HepG2 (cell line): ENCODE data around the gene ZDHHC11. TPM values are rescaled to one million over a fixed set of nuclear protein-coding genes. Genes with fewer than 3 reads are reported as not detected.
"Not testable (repeated sequence)": the region's sequence is repeated elsewhere in the genome, so short reads cannot be mapped to it uniquely, and the experiment has no call there.

Source experiments
- ATAC-seq: fragments of 200-7000 bp; cut with Tn5 transposase; 3 replicates; pipeline ENCODE4 v1.9.1; 2020; ENCODE audit warnings: mild to moderate bottlenecking, moderate library complexity
- BruUV-seq: library from RNA; stranded (reverse); fragments of 400-500 nt; replicated peaks from 2 replicates; lab custom pipeline; 2021; lab: Mats Ljungman, UMichigan
- CTCF ChIA-PET: fragments of 300-600 bp; formaldehyde crosslinking; extraction: SDS; loops from one replicate; lab custom pipeline; 2021; ENCODE audit warnings: low total read pairs, inconsistent platforms, low intra/inter-chr PET ratio; lab: Yijun Ruan, JAX
- POLR2A ChIA-PET: fragments of 350-600 bp; sonication (Branson Sonifier 250); formaldehyde crosslinking; loops from one replicate; lab custom pipeline; 2020; ENCODE audit warnings: antibody characterized with exemption, inconsistent platforms; lab: Yijun Ruan, JAX
- DNase-seq: peaks from one replicate; pipeline ENCODE4 v3.0.0-alpha.2; 2015; ENCODE audit warnings: low spot score
- FAIRE-seq: peaks from 3 replicates; lab custom pipeline; 2011; peaks lifted over from hg19 to GRCh38; lab: Jason Lieb, UNC
- H2AFZ ChIP-seq: one replicate; pipeline ENCODE4 v1.6.1; 2011; ENCODE audit warnings: low read length, inconsistent platforms
- H3K27ac ChIP-seq: fragments of 300-600 bp; 3 replicates; pipeline ENCODE4 v1.8.0; 2011; ENCODE audit warnings: mixed run types, mild to moderate bottlenecking, mixed read lengths, low read length, inconsistent platforms; ENCODE audit not compliant: insufficient read depth; ENCODE audit errors: extremely low read length
- H3K27me3 ChIP-seq, 2 experiments: fragments of 200-600 bp in 1 of 2; 2 replicates in 1 of 2; 3 replicates in 1 of 2; pipeline versions ENCODE4 v1.6.0 to v1.8.0; 2011; ENCODE audit warnings: low read length in 2 of 2, mild to moderate bottlenecking in 2 of 2, moderate library complexity in 2 of 2, inconsistent platforms in 1 of 2; ENCODE audit not compliant: insufficient read depth in 2 of 2, control insufficient read depth in 1 of 2
- H3K36me3 ChIP-seq, 2 experiments: fragments of 200-600 bp in 1 of 2; replicated peaks in 1 of 2; 2 replicates in 1 of 2; 3 replicates in 1 of 2; pipeline versions ENCODE4 v1.5.1 to v1.8.0; 2011; ENCODE audit warnings: low read length in 2 of 2, inconsistent platforms in 1 of 2; ENCODE audit not compliant: insufficient read depth in 2 of 2, control insufficient read depth in 1 of 2
- H3K4me1 ChIP-seq: 2 replicates; pipeline ENCODE4 v1.5.1; 2012; ENCODE audit warnings: low read length, inconsistent platforms; ENCODE audit not compliant: insufficient read depth
- H3K4me2 ChIP-seq: 2 replicates; pipeline ENCODE4 v1.6.0; 2011; ENCODE audit warnings: low read depth, low read length, inconsistent platforms
- H3K4me3 ChIP-seq, 3 experiments: fragments of 200-600 bp in 1 of 3; sonication (generic), shearing (Covaris generic) in 1 of 3; replicated peaks in 1 of 3; 2 replicates each; pipeline ENCODE4 v1.5.1; 2011 to 2016; ENCODE audit warnings: low read length in 3 of 3, inconsistent platforms in 2 of 3, low read depth in 2 of 3, mild to moderate bottlenecking in 2 of 3, control low read depth in 1 of 3, mixed read lengths in 1 of 3; ENCODE audit not compliant: insufficient read depth in 1 of 3
- H3K79me2 ChIP-seq: one replicate; pipeline ENCODE4 v1.6.1; 2011; ENCODE audit warnings: low read length, inconsistent platforms; ENCODE audit not compliant: insufficient read depth
- H3K9ac ChIP-seq: 2 replicates; pipeline ENCODE4 v1.6.0; 2011; ENCODE audit warnings: mild to moderate bottlenecking, low read depth, low read length, inconsistent platforms; ENCODE audit not compliant: insufficient read depth
- H3K9me3 ChIP-seq: 2 replicates; pipeline ENCODE4 v1.5.1; 2012; ENCODE audit warnings: mild to moderate bottlenecking, low read length
- H4K20me1 ChIP-seq: 2 replicates; pipeline ENCODE4 v1.6.0; 2011; ENCODE audit warnings: inconsistent platforms, mild to moderate bottlenecking, low read length, moderate library complexity; ENCODE audit not compliant: insufficient read depth
- WGBS: methylation state at CpG from one replicate; pipeline ENCODE4 v1.1.6; 2017; ENCODE audit warnings: low lambda C conversion rate; 5-methylcytosine and 5-hydroxymethylcytosine counted together
- in situ Hi-C: cut with HindIII; loops from 2 replicates; pipeline ENCODE4 v1.10.0; 2017; ENCODE audit warnings: low pct_unique_long_range_greater_than_20kb; ENCODE audit not compliant: extremely low pct_ligation_motif_present
- intact Hi-C: fragments of 100-400 bp; cut with micrococcal nuclease; formaldehyde crosslinking; loops from one replicate; pipeline ENCODE4 v1.10.0; 2022; ENCODE audit not compliant: unreplicated experiment
- polyA plus RNA-seq, 8 experiments: library from polyadenylated mRNA; depleted of rRNA in 3 of 8; stranded (reverse) in 7 of 8; unstranded in 1 of 8; fragments of >200 nt; fragmentation: Illumina TruSeq in 4 of 8; extraction: Trizol in 4 of 8; gene quantifications; 2 replicates each; pipeline versions ENCODE4 v1.2.1 to v1.2.3, GENCODE V29; 2011 to 2016; ENCODE audit warnings: low read depth in 4 of 8, missing spikeins in 1 of 8, mixed read lengths in 1 of 8; ENCODE audit not compliant: insufficient read depth in 1 of 8
- total RNA-seq, 5 experiments: library from RNA; depleted of rRNA; stranded (reverse); fragments of >200 nt; fragmentation: Illumina TruSeq; extraction: Trizol; gene quantifications; 2 replicates each; pipeline ENCODE4 v1.2.3, GENCODE V29; 2016; ENCODE audit warnings: low read depth in 1 of 5

Gene ZDHHC11
- total and polyA plus RNA-seq, 2 of the 13 experiments (the other 11 are each of a cell fraction or from before 2014, with no cell fraction given): 2.1 to 4.0 TPM

GRCh38 chr5:841531-842401, 9.0 kb downstream of the ZDHHC11 start:
- intact Hi-C loops, BruUV-seq, H4K20me1 ChIP-seq, ATAC-seq, H3K27me3 ChIP-seq, H3K4me1 ChIP-seq, H2AFZ ChIP-seq, POLR2A ChIA-PET, H3K27ac ChIP-seq, FAIRE-seq, CTCF ChIA-PET, H3K79me2 ChIP-seq, H3K9ac ChIP-seq, H3K4me2 ChIP-seq, H3K4me3 ChIP-seq, DNase-seq, H3K9me3 ChIP-seq, H3K36me3 ChIP-seq: not testable (repeated sequence)
- in situ Hi-C loops: loop anchor here (5.0 kb wide), 1 partner anchor 94 kb away; no protein-coding TSS in a partner anchor
- 71% methylated on average over 11 of the region's 15 CpGs for WGBS

DNA sequence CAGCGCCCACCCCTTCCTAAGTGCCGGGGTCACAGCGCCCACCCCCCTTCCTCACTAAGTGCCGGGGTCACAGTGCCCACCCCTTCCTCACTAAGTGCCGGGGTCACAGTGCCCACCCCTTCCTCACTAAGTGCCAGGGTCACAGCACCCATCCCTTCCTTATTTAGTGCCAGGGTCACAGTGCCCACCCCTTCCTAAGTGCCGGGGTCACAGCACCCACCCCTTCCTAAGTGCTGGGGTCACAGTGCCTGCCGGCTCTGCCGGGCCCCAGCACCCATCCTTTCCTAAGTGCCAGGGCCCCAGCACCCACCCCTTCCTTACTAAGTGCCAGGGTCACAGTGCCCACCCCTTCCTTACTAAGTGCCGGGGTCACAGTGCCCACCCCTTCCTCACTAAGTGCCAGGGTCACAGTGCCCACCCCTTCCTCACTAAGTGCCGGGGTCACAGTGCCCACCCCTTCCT, 9.8 kb downstream of the ZDHHC11 start:
- H3K9ac ChIP-seq, ATAC-seq, H2AFZ ChIP-seq, H3K36me3 ChIP-seq, DNase-seq, BruUV-seq, H4K20me1 ChIP-seq, POLR2A ChIA-PET, H3K27ac ChIP-seq, FAIRE-seq, H3K4me2 ChIP-seq, H3K9me3 ChIP-seq, H3K4me3 ChIP-seq, intact Hi-C loops, H3K79me2 ChIP-seq, CTCF ChIA-PET, H3K27me3 ChIP-seq, H3K4me1 ChIP-seq: not testable (repeated sequence)
- in situ Hi-C loops: loop anchor here (5.0 kb wide), 1 partner anchor 94 kb away; no protein-coding TSS in a partner anchor
- WGBS: 76% methylated on average over 8 of the region's 10 CpGs

GRCh38 chr5:840118-840973, 10.4 kb downstream of the ZDHHC11 start:
- H3K36me3 ChIP-seq, intact Hi-C loops, H3K9ac ChIP-seq, H3K4me3 ChIP-seq, H3K4me1 ChIP-seq, H3K79me2 ChIP-seq, H4K20me1 ChIP-seq, H2AFZ ChIP-seq, CTCF ChIA-PET, POLR2A ChIA-PET, H3K27me3 ChIP-seq, BruUV-seq, FAIRE-seq, H3K4me2 ChIP-seq, DNase-seq, H3K9me3 ChIP-seq, ATAC-seq, H3K27ac ChIP-seq: not testable (repeated sequence)
- in situ Hi-C loops: loop anchor here (5.0 kb wide), 1 partner anchor 93 kb away; no protein-coding TSS in a partner anchor
- 74% methylated on average over 16 of the region's 21 CpGs for WGBS
